ENCODE data around the gene ZNF211.

DNA sequence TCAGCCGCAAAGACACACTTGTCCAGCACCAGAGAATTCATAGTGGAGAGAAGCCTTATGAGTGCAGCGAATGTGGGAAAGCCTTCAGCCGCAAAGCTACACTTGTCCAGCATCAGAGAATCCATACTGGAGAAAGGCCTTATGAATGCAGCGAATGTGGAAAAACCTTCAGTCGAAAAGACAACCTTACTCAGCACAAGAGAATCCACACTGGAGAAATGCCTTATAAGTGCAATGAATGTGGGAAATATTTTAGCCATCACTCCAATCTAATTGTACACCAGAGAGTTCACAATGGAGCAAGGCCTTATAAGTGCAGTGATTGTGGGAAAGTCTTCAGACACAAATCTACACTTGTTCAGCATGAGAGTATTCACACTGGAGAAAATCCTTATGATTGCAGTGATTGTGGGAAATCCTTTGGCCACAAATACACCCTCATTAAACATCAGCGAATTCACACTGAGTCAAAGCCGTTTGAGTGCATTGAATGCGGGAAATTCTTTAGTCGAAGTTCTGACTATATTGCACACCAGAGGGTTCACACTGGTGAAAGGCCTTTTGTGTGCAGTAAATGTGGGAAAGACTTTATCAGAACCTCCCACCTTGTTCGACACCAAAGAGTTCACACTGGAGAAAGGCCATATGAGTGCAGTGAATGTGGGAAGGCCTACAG is 12.2 kb upstream of the ZNF211 start:
- TF ChIP-seq, protein P1, sequence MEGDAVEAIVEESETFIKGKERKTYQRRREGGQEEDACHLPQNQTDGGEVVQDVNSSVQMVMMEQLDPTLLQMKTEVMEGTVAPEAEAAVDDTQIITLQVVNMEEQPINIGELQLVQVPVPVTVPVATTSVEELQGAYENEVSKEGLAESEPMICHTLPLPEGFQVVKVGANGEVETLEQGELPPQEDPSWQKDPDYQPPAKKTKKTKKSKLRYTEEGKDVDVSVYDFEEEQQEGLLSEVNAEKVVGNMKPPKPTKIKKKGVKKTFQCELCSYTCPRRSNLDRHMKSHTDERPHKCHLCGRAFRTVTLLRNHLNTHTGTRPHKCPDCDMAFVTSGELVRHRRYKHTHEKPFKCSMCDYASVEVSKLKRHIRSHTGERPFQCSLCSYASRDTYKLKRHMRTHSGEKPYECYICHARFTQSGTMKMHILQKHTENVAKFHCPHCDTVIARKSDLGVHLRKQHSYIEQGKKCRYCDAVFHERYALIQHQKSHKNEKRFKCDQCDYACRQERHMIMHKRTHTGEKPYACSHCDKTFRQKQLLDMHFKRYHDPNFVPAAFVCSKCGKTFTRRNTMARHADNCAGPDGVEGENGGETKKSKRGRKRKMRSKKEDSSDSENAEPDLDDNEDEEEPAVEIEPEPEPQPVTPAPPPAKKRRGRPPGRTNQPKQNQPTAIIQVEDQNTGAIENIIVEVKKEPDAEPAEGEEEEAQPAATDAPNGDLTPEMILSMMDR (IDR thresholded peaks at IDR 0.05): no peak
- no peak for TF ChIP-seq POLR2A (IDR thresholded peaks at IDR 0.05)
